ENCODE measurements around the gene PHACTR3.

The PHACTR3 gene

GRCh38 chr20:59561614-59562277 is 42.6 kb upstream of the PHACTR3 start:
- H3K4me3 ChIP-seq (ENCODE audit: control insufficient read depth, low read depth, low read length) = no peak overlapping the region
- no peak for DNase-seq (ENCODE audit: low read depth)
- TF ChIP-seq CTCF (conservative IDR thresholded peaks at IDR 0.05; ENCODE audit: control insufficient read depth, insufficient read depth, low read depth, low read length) = no peak

DNA sequence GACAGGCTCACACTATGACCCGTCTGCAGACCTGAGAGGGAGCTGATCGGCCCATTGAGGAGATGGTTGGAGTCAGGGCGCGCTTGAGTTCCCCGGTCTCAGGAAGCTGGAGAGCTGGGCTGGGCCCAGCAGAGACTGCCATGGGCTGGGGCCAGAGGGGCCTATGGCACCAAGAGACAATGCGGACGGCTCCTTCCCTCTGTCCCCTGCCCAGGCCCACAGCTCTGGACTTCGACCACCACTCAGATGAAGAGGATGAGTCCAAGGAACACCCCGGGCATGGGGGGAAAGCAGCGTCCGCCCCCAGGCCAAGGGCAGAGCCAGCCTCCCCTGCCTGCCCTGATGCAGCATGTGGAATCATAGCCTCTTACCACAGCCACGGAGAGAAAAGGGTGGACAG is 40.2 kb upstream of the PHACTR3 start:
- H3K4me3 ChIP-seq (ENCODE audit: control insufficient read depth, low read depth, low read length) = no peak overlapping the region
- DNase-seq (ENCODE audit: low read depth) = no peak
- TF ChIP-seq CTCF (conservative IDR thresholded peaks at IDR 0.05; ENCODE audit: control insufficient read depth, insufficient read depth, low read depth, low read length) = no peak

DNA sequence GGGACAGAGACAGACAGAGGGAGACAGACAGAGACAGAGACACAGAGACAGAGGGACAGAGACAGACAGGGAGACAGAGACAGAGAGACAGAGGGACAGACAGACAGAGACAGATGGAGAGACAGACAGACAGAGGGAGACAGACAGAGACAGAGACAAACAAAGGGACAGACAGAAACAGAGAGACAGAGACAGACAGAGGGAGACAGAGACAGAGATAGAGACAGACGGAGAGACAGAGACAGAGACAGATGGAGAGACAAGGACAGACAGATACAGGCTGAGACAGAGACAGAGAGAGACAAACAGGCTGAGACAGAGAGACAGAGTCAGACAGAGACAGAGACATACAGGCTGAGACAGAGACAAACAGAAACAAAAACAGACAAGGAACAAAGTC is 39.4 kb upstream of the PHACTR3 start:
- no peak for TF ChIP-seq CTCF (conservative IDR thresholded peaks at IDR 0.05; ENCODE audit: control insufficient read depth, insufficient read depth, low read depth, low read length)
- DNase-seq (ENCODE audit: low read depth) = no peak
- H3K4me3 ChIP-seq (ENCODE audit: control insufficient read depth, low read depth, low read length) = no peak overlapping the region

- no peak for DNase-seq (ENCODE audit: low read depth)
- H3K4me3 ChIP-seq (ENCODE audit: control insufficient read depth, low read depth, low read length) = no peak overlapping the region
- no peak for TF ChIP-seq CTCF (conservative IDR thresholded peaks at IDR 0.05; ENCODE audit: control insufficient read depth, insufficient read depth, low read depth, low read length)
Observed at GRCh38 chr20:59565768-59566461, 38.4 kb upstream of the PHACTR3 start.

- no peak overlapping the region for H3K4me3 ChIP-seq (ENCODE audit: control insufficient read depth, low read depth, low read length)
- no peak for TF ChIP-seq CTCF (conservative IDR thresholded peaks at IDR 0.05; ENCODE audit: control insufficient read depth, insufficient read depth, low read depth, low read length)
- no peak for DNase-seq (ENCODE audit: low read depth)
Observed at GRCh38 chr20:59566631-59567524, 37.5 kb upstream of the PHACTR3 start.

DNA sequence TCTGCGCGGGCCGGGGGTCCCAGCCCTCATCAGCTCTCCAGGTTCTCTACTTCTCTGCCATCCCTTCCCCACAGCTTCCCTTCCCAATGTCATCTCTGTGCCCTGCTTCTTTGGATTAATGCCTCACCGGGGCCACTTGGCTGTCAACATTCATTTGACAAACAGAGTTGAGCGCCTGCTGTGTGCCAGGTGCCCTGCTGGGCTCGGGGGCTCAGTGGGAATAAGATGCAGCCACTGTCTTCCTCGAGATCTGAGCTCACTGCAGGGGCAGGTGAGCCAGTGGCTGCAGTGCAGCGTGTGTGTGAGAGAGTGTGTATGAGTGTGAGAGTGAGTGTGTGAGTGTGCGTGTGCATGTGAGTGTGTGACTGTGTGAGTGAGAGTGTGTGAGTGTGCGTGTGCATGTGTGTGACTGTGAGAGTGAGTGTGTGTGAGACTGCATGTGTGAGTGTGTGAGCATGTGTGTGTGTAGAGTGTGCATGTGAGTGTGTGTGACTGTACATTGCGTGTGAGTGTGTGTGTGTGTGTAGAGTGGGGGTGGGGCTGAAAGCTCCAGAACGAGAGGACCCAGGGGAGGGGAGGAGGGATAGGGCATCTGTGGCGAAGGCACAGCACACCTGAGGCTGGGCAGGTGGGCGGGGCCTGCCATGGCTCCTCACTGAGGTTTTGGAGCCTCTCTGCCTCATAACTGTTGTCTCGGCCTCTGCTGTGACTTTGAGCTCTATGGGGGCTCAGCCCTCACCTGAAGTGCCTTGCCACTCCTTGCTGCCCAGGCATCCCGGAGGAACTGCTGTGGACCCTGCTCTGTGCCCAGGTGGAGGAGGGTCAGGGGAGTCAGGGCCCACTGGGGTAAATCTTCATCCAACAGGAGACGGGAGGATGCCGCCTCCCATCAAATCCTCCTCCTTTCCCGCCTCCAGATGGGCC is 36.5 kb upstream of the PHACTR3 start:
- DNase-seq (ENCODE audit: low read depth) = no peak
- no peak for TF ChIP-seq CTCF (conservative IDR thresholded peaks at IDR 0.05; ENCODE audit: control insufficient read depth, insufficient read depth, low read depth, low read length)
- no peak overlapping the region for H3K4me3 ChIP-seq (ENCODE audit: control insufficient read depth, low read depth, low read length)
